WTC11 (cell line): ENCODE data around the gene MIDN. TPM values are rescaled to one million over a fixed set of nuclear protein-coding genes. Genes with fewer than 3 reads are reported as not detected.

ENCODE experiments used
- ATAC-seq: fragments of 200-7000 bp; cut with Tn5 transposase; 2 replicates; pipeline ENCODE4 v1.10.0; 2021; ENCODE audit warnings: mild to moderate bottlenecking, moderate library complexity
- CTCF ChIA-PET: fragments of 300-600 bp; sonication (Branson Sonifier 250); formaldehyde crosslinking; loops from one replicate; lab custom pipeline; 2021; ENCODE audit warnings: antibody characterized with exemption; lab: Charles Lee
- POLR2A ChIA-PET: fragments of 350-600 bp; sonication (Branson Sonifier 250); formaldehyde crosslinking; loops from one replicate; lab custom pipeline; 2021; ENCODE audit warnings: antibody characterized with exemption; lab: Charles Lee
- DNase-seq: peaks from one replicate; pipeline ENCODE4 v3.0.0; 2021; ENCODE audit warnings: low spot score
- H3K27ac Mint-ChIP-seq: 2 replicates; pipeline ENCODE4 v1.8.0; 2021; ENCODE audit warnings: mixed read lengths
- H3K27me3 Mint-ChIP-seq: 2 replicates; pipeline ENCODE4 v1.8.0; 2021; ENCODE audit warnings: low read depth, mild to moderate bottlenecking, moderate library complexity, mixed read lengths
- H3K36me3 Mint-ChIP-seq: 2 replicates; pipeline ENCODE4 v1.8.0; 2021; ENCODE audit warnings: mixed read lengths
- H3K4me1 Mint-ChIP-seq: 2 replicates; pipeline ENCODE4 v1.8.0; 2022; ENCODE audit warnings: mixed read lengths
- H3K4me3 Mint-ChIP-seq: 2 replicates; pipeline ENCODE4 v1.8.0; 2021; ENCODE audit warnings: mild to moderate bottlenecking, moderate library complexity, mixed read lengths
- H3K9me3 Mint-ChIP-seq: 2 replicates; pipeline ENCODE4 v1.8.0; 2021; ENCODE audit warnings: mixed read lengths
- ESRRA ChIP-seq: sonication (generic); formaldehyde crosslinking; IDR thresholded peaks from 2 replicates; pipeline ENCODE4 v1.8.1; 2022; ENCODE audit warnings: mild to moderate bottlenecking, missing genetic modification reagents, borderline replicate concordance
- GABPB1 ChIP-seq: sonication (generic); formaldehyde crosslinking; IDR thresholded peaks from 2 replicates; pipeline ENCODE4 v1.8.1; 2023; ENCODE audit warnings: mild to moderate bottlenecking, missing genetic modification reagents
- NR3C1 ChIP-seq: sonication (generic); formaldehyde crosslinking; conservative IDR thresholded peaks from 2 replicates; pipeline ENCODE4 v1.8.1; 2023; ENCODE audit warnings: low read depth, mild to moderate bottlenecking, missing genetic modification reagents
- OVOL2 ChIP-seq: fragments of 250-450 bp; sonication (Bioruptor Pico); IDR thresholded peaks from 2 replicates; pipeline ENCODE4 v1.9.0; 2021; ENCODE audit warnings: mild to moderate bottlenecking, borderline replicate concordance
- PRDM15 ChIP-seq: sonication (generic); formaldehyde crosslinking; IDR thresholded peaks from 2 replicates; pipeline ENCODE4 v1.8.0; 2022; ENCODE audit warnings: missing genetic modification reagents
- PRRX2 ChIP-seq: fragments of 250-450 bp; sonication (Bioruptor Pico); IDR thresholded peaks from 2 replicates; pipeline ENCODE4 v1.8.0; 2021; ENCODE audit warnings: mild to moderate bottlenecking
- TCF7 ChIP-seq: sonication (generic); formaldehyde crosslinking; IDR thresholded peaks from 2 replicates; pipeline ENCODE4 v1.8.0; 2022; ENCODE audit warnings: mild to moderate bottlenecking, low read depth, missing genetic modification reagents, moderate library complexity
- USF1 ChIP-seq: sonication (generic); formaldehyde crosslinking; IDR thresholded peaks from 2 replicates; pipeline ENCODE4 v1.8.0; 2022; ENCODE audit warnings: mild to moderate bottlenecking, missing genetic modification reagents
- ZNF138 ChIP-seq: sonication (generic); formaldehyde crosslinking; conservative IDR thresholded peaks from 2 replicates; pipeline ENCODE4 v1.8.1; 2022; ENCODE audit warnings: mild to moderate bottlenecking, moderate library complexity, missing genetic modification reagents
- ZNF423 ChIP-seq: fragments of 250-450 bp; sonication (Bioruptor Pico); IDR thresholded peaks from 2 replicates; pipeline ENCODE4 v2.1.2; 2022; ENCODE audit warnings: mild to moderate bottlenecking, moderate library complexity
- ZNF425 ChIP-seq: fragments of 250-450 bp; sonication (Bioruptor Pico); conservative IDR thresholded peaks from 2 replicates; pipeline ENCODE4 v1.9.0; 2021; ENCODE audit warnings: mild to moderate bottlenecking
- ZNF532 ChIP-seq: fragments of 250-450 bp; sonication (Bioruptor Pico); IDR thresholded peaks from 2 replicates; pipeline ENCODE4 v1.9.0; 2021; ENCODE audit warnings: mild to moderate bottlenecking, borderline replicate concordance
- total RNA-seq: library from RNA; stranded (reverse); gene quantifications from 3 replicates; pipeline ENCODE4 v1.2.3, GENCODE V29; 2021

Gene MIDN
- total RNA-seq, 1 experiment from 2014 or later: 189 TPM

- TF ChIP-seq ZNF423 (CRISPR knock-in tag) (peak; percentile 49; the same call in 1 of the 2 replicates), ZNF138 (no peak)
Measured at GRCh38 chr19:1250437-1251260, 2.3 kb downstream of the MIDN start (continued).

- peak overlapping the region; percentile 93 for H3K27ac Mint-ChIP-seq
- ChIA-PET POLR2A (interaction anchor here (0.6 to 1.2 kb wide), 3 partner anchors 15 to 18 kb away, joined by 3 to 7 read pairs (median 5); partner anchors contain the start of gene CIRBP), CTCF (interaction anchor here (1.0 kb wide), 1 partner anchor 14 kb away, joined by 4 read pairs; no protein-coding TSS in a partner anchor)
- TF ChIP-seq PRDM15 (peak; percentile 45; the same call in 1 of the 2 replicates), GABPB1 (no peak), ZNF425 (no peak), USF1 (CRISPR knock-in tag) (peak; percentile 34; the same call in 1 of the 2 replicates), TCF7 (CRISPR knock-in tag) (no peak), OVOL2 (CRISPR knock-in tag) (no peak), ZNF532 (CRISPR knock-in tag) (no peak), ESRRA (CRISPR knock-in tag) (no peak), NR3C1 (CRISPR knock-in tag) (no peak), PRRX2 (no peak)
- H3K9me3 Mint-ChIP-seq: no peaks in the 10 kb centered on the region
- H3K4me1 Mint-ChIP-seq: 0 out of 2 replicates have a peak, but pooled peaks cover 5% of the 10 kb centered on the region
- no peak for ATAC-seq
- peaks cover 29% of the 10 kb centered on the region for H3K36me3 Mint-ChIP-seq
- H3K27me3 Mint-ChIP-seq: no peaks in the 10 kb centered on the region
- peak overlapping the region; percentile 81 for H3K4me3 Mint-ChIP-seq
- no peak for DNase-seq
Measured at GRCh38 chr19:1251330-1252220, 3.2 kb downstream of the MIDN start.
